Endothelial cell of umbilical vein (primary cell): ENCODE data around the gene SPINT3. TPM values are rescaled to one million over a fixed set of nuclear protein-coding genes. Genes with fewer than 3 reads are reported as not detected.

Source experiments
- BruUV-seq: library from RNA; stranded (reverse); fragments of 400-500 nt; replicated peaks from 2 replicates; lab custom pipeline; 2021; lab: Mats Ljungman, UMichigan
- CTCF ChIA-PET: fragments of 300-600, 350-600 bp; sonication (Branson Sonifier 250); formaldehyde crosslinking; loops from one replicate; lab custom pipeline; 2021; ENCODE audit warnings: antibody characterized with exemption, inconsistent platforms; lab: Charles Lee
- POLR2A ChIA-PET: fragments of 300-600, 350-600 bp; sonication (Branson Sonifier 250); formaldehyde crosslinking; loops from one replicate; lab custom pipeline; 2021; ENCODE audit warnings: antibody characterized with exemption, inconsistent platforms; lab: Charles Lee
- DNase-seq: peaks from one replicate; pipeline ENCODE4 v3.0.0-alpha.2; 2011; ENCODE audit warnings: low read depth, low spot score
- FAIRE-seq: peaks from 2 replicates; lab custom pipeline; 2011; peaks lifted over from hg19 to GRCh38; lab: Jason Lieb, UNC
- H2AFZ ChIP-seq: 2 replicates; pipeline ENCODE4 v1.6.0; 2012; ENCODE audit warnings: low read depth, low read length, control low read depth, inconsistent platforms
- H3K27ac ChIP-seq: 2 replicates; pipeline ENCODE4 v1.5.1; 2011; ENCODE audit warnings: low read depth, mild to moderate bottlenecking, control low read depth, low read length, moderate library complexity; ENCODE audit not compliant: insufficient read depth
- H3K27me3 ChIP-seq, 2 experiments: 2 replicates each; pipeline versions ENCODE4 v1.6.0 to v1.6.1; 2011; ENCODE audit warnings: low read length in 2 of 2, mixed read lengths in 1 of 2; ENCODE audit not compliant: control insufficient read depth in 2 of 2, insufficient read depth in 2 of 2
- H3K36me3 ChIP-seq, 2 experiments: 2 replicates in 1 of 2; 3 replicates in 1 of 2; pipeline ENCODE4 v1.5.1; 2011; ENCODE audit warnings: low read length in 2 of 2, mild to moderate bottlenecking in 1 of 2, moderate library complexity in 1 of 2; ENCODE audit not compliant: control insufficient read depth in 2 of 2, insufficient read depth in 2 of 2; ENCODE audit errors: extremely low read depth in 1 of 2
- H3K4me1 ChIP-seq: 3 replicates; pipeline ENCODE4 v1.5.1; 2011; ENCODE audit warnings: mild to moderate bottlenecking, low read length; ENCODE audit not compliant: control insufficient read depth, insufficient read depth; ENCODE audit errors: extremely low read depth
- H3K4me2 ChIP-seq: 2 replicates; pipeline ENCODE4 v1.6.1; 2011; ENCODE audit warnings: low read length, control low read depth, mixed read lengths; ENCODE audit not compliant: insufficient read depth
- H3K4me3 ChIP-seq, 3 experiments: fragments of 200-600 bp in 1 of 3; sonication (generic), shearing (Covaris generic) in 1 of 3; replicated peaks in 1 of 3; 2 replicates each; pipeline ENCODE4 v1.5.1; 2011 to 2016; ENCODE audit warnings: control low read depth in 3 of 3, low read length in 3 of 3, mild to moderate bottlenecking in 2 of 3, inconsistent platforms in 1 of 3, low read depth in 1 of 3, moderate library complexity in 1 of 3; ENCODE audit not compliant: insufficient read depth in 1 of 3
- H3K79me2 ChIP-seq: 2 replicates; pipeline ENCODE4 v1.6.0; 2012; ENCODE audit warnings: low read length, inconsistent platforms; ENCODE audit not compliant: control insufficient read depth, insufficient read depth
- H3K9ac ChIP-seq: replicated peaks from 2 replicates; pipeline ENCODE3; 2011; ENCODE audit warnings: low read length, control low read depth; ENCODE audit not compliant: insufficient read depth; ENCODE audit errors: extremely low read depth
- H3K9me1 ChIP-seq: replicated peaks from 3 replicates; pipeline ENCODE4 v1.6.0; 2011; ENCODE audit warnings: mild to moderate bottlenecking, low read length; ENCODE audit not compliant: control insufficient read depth, insufficient read depth; ENCODE audit errors: extremely low read depth
- H3K9me3 ChIP-seq: replicated peaks from 2 replicates; pipeline ENCODE4 v1.5.1; 2012; ENCODE audit warnings: low read length, inconsistent platforms; ENCODE audit not compliant: control insufficient read depth, insufficient read depth
- H4K20me1 ChIP-seq: replicated peaks from 2 replicates; pipeline ENCODE3; 2011; ENCODE audit warnings: mild to moderate bottlenecking, low read length; ENCODE audit not compliant: control insufficient read depth, insufficient read depth; ENCODE audit errors: extremely low read depth
- EZH2 ChIP-seq: IDR thresholded peaks from 2 replicates; pipeline ENCODE4 v1.6.1; 2012; ENCODE audit warnings: borderline replicate concordance, low read depth, mild to moderate bottlenecking, moderate library complexity, low read length, inconsistent platforms; ENCODE audit not compliant: severe bottlenecking
- FOS ChIP-seq: IDR thresholded peaks from 2 replicates; pipeline ENCODE4 v1.6.1; 2011; ENCODE audit warnings: mild to moderate bottlenecking, low read length, moderate library complexity, borderline replicate concordance; ENCODE audit not compliant: insufficient read depth
- GATA2 ChIP-seq: IDR thresholded peaks from 2 replicates; pipeline ENCODE4 v1.7.0; 2011; ENCODE audit warnings: low read depth, mild to moderate bottlenecking, moderate library complexity, mixed read lengths, low read length; ENCODE audit not compliant: insufficient read length, insufficient read depth
- JUN ChIP-seq: IDR thresholded peaks from 2 replicates; pipeline ENCODE4 v1.6.1; 2011; ENCODE audit warnings: borderline replicate concordance, low read depth; ENCODE audit not compliant: insufficient read length, insufficient read depth
- MYC ChIP-seq: IDR thresholded peaks from one replicate; pipeline ENCODE4 v1.6.1; 2011; ENCODE audit warnings: mild to moderate bottlenecking, low read depth, low read length
- POLR2A ChIP-seq: IDR thresholded peaks from 2 replicates; pipeline ENCODE4 v1.6.1; 2012; ENCODE audit warnings: low read depth, mild to moderate bottlenecking, control low read depth, low read length
- POLR2AphosphoS5 ChIP-seq: IDR thresholded peaks from 2 replicates; pipeline ENCODE4 v1.6.1; 2012; ENCODE audit warnings: low read depth, mild to moderate bottlenecking, control low read depth, low read length, moderate library complexity; ENCODE audit not compliant: insufficient read depth
- dilution Hi-C: fragments of 300-500 bp; cut with MboI; formaldehyde crosslinking; loops from one replicate; pipeline ENCODE4 v1.15.0; 2019; ENCODE audit warnings: low sequenced_read_pairs; ENCODE audit not compliant: extremely low pct_ligation_motif_present
- intact Hi-C: fragments of 100-400 bp; cut with micrococcal nuclease; formaldehyde crosslinking; loops from one replicate; pipeline ENCODE4 v1.10.0; 2022
- polyA plus RNA-seq, 4 experiments: library from polyadenylated mRNA; depleted of rRNA in 3 of 4; stranded (reverse) in 3 of 4; unstranded in 1 of 4; fragments of >200 nt; gene quantifications; 2 replicates each; pipeline versions ENCODE4 v1.2.1 to v1.2.3, GENCODE V29; 2011 to 2012; ENCODE audit warnings: missing spikeins in 1 of 4
- total RNA-seq: library from RNA; stranded (reverse); gene quantifications from 2 replicates; pipeline ENCODE4 v1.2.3, GENCODE V29; 2021
- TF ChIP-seq, protein P1 (sequence below): IDR thresholded peaks from 2 replicates; pipeline ENCODE4 v1.6.1; 2011; ENCODE audit not compliant: insufficient read depth, insufficient read length
- TF ChIP-seq, protein P2 (sequence below), 2 donors: IDR thresholded peaks; 1 replicate in 1 of 2; 2 replicates in 1 of 2; pipeline ENCODE4 v1.5.1; 2011; ENCODE audit warnings: low read length in 2 of 2, mild to moderate bottlenecking in 2 of 2, moderate library complexity in 2 of 2, control low read depth in 1 of 2, inconsistent platforms in 1 of 2, low read depth in 1 of 2; ENCODE audit not compliant: insufficient read depth in 1 of 2; ENCODE audit errors: extremely low read depth in 1 of 2

Gene SPINT3
- total and polyA plus RNA-seq, 2 donors (not counting 3 experiments of a cell fraction or from before 2014, with no cell fraction given), result not detected

DNA sequence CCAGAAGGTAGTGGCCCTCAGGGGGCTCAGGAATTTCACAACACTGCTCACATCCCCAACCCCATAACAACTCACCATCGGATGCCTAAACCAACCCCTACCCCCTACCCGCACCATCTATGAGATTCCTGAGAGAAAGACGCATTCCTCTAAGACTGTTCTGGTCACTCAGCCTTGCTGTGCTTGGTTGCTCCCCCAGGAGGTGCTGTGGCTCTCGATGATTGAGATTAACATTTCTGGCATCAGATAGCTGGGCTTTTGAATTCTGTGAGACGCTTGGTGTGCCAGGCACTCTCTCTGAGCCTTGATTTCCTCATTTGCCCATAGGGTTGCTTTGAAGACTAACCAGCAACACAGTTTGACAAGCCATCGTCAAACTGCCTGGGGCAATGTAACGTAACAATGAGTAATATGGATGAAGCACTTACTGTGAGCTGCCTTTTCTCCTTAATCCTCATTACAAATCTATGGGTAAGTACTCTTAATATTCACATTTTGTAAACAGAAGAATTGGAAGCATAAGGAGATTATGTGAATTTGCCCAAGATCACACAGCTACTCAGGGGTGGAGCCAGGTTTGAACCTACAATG lies 22.9 kb upstream of the SPINT3 start:
- Histone ChIP-seq H2AFZ (no peak overlapping the region), H3K27ac (no peak overlapping the region), H3K4me3 (no peak overlapping the region), H3K9ac (no peak overlapping the region), H3K4me2 (no peak overlapping the region), H3K27me3 (no peaks in the 10 kb centered on the region), H3K36me3 (no peaks in the 10 kb centered on the region), H3K9me3 (no peaks in the 10 kb centered on the region), H3K79me2 (no peaks in the 10 kb centered on the region), H4K20me1 (no peaks in the 10 kb centered on the region), H3K9me1 (no peaks in the 10 kb centered on the region), H3K4me1 (no peaks in the 10 kb centered on the region)
- DNase-seq, result no peak
- BruUV-seq, result no TSS peak
- dilution Hi-C loops, result no loop called here
- CTCF ChIA-PET, result interaction anchor here (1.0 to 1.3 kb wide), 3 partner anchors 10 to 233 kb away, joined by 3 to 5 read pairs (median 4); partner anchors contain the start of gene WFDC10A
- POLR2A ChIA-PET, result no interaction called here
- intact Hi-C loops, result no loop called here
- FAIRE-seq, result no peak
- TF ChIP-seq, protein P1, sequence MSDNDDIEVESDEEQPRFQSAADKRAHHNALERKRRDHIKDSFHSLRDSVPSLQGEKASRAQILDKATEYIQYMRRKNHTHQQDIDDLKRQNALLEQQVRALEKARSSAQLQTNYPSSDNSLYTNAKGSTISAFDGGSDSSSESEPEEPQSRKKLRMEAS, result no peak
- TF ChIP-seq JUN, result no peak
- no peak for TF ChIP-seq MYC
- TF ChIP-seq FOS, result no peak
- no peak for TF ChIP-seq GATA2
- no peak for TF ChIP-seq POLR2A
- no peak for TF ChIP-seq EZH2

DNA sequence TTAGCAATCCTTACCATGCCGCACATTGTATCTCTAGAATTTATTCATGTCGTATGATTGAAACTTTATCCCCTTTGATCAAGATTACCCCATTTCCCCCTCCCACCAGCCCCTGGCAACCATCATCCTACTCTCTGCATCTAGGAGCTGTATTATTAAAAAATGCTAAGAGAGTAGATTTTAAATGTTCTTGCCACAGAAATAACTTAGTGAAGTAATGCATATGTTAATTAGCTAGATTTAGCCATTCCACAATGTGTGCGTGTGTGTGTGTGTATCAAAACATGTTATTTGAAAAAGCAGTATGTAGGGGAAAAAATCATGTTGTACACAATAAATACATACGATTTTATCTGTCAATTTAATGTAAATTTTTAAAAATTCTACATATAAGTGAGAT lies 11.9 kb upstream of the SPINT3 start:
- no peaks in the 10 kb centered on the region for H4K20me1 ChIP-seq
- no peak overlapping the region for H3K27ac ChIP-seq
- H3K27me3 ChIP-seq, result no peaks in the 10 kb centered on the region
- no peak for DNase-seq
- H3K36me3 ChIP-seq, result no peaks in the 10 kb centered on the region
- no peaks in the 10 kb centered on the region for H3K79me2 ChIP-seq
- POLR2A ChIA-PET, result no interaction called here
- no peaks in the 10 kb centered on the region for H3K9me1 ChIP-seq
- CTCF ChIA-PET, result no interaction called here
- no peaks in the 10 kb centered on the region for H3K9me3 ChIP-seq
- no TSS peak for BruUV-seq
- no peak for FAIRE-seq
- H3K9ac ChIP-seq, result no peak overlapping the region
- intact Hi-C loops (no loop called here), dilution Hi-C loops (no loop called here)
- no peak for TF ChIP-seq POLR2AphosphoS5
- TF ChIP-seq MYC, result no peak
- TF ChIP-seq EZH2, result no peak
- TF ChIP-seq FOS, result no peak
- TF ChIP-seq, protein P1, result no peak
- TF ChIP-seq, protein P2, sequence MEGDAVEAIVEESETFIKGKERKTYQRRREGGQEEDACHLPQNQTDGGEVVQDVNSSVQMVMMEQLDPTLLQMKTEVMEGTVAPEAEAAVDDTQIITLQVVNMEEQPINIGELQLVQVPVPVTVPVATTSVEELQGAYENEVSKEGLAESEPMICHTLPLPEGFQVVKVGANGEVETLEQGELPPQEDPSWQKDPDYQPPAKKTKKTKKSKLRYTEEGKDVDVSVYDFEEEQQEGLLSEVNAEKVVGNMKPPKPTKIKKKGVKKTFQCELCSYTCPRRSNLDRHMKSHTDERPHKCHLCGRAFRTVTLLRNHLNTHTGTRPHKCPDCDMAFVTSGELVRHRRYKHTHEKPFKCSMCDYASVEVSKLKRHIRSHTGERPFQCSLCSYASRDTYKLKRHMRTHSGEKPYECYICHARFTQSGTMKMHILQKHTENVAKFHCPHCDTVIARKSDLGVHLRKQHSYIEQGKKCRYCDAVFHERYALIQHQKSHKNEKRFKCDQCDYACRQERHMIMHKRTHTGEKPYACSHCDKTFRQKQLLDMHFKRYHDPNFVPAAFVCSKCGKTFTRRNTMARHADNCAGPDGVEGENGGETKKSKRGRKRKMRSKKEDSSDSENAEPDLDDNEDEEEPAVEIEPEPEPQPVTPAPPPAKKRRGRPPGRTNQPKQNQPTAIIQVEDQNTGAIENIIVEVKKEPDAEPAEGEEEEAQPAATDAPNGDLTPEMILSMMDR (IDR thresholded peaks at IDR 0.05; ENCODE audit: extremely low read depth in 1 of 2, insufficient read depth in 1 of 2, low read depth in 1 of 2, low read length in 2 of 2), result no peak
- no peak for TF ChIP-seq POLR2A
- no peak for TF ChIP-seq GATA2
- no peak for TF ChIP-seq JUN
- no peaks in the 10 kb centered on the region for H3K4me1 ChIP-seq
- H3K4me2 ChIP-seq, result no peak overlapping the region
- H2AFZ ChIP-seq, result no peak overlapping the region
- H3K4me3 ChIP-seq, result no peak overlapping the region
